Naive B cell (primary cell): ENCODE measurements around the gene FAM110A. TPM values are rescaled to one million over a fixed set of nuclear protein-coding genes. Genes with fewer than 3 reads are reported as not detected.

Source experiments
- ATAC-seq, 2 donors: fragments of 150-1000 bp; cut with Tn5 transposase; 2 replicates each; pipeline ENCODE4 v1.10.0; 2021; ENCODE audit warnings: low read depth in 2 of 2, mild to moderate bottlenecking in 2 of 2, moderate library complexity in 2 of 2
- DNase-seq: peaks from one replicate; pipeline ENCODE4 v3.0.0; 2022
- H3K27ac Mint-ChIP-seq, 6 donors: one replicate each; pipeline ENCODE4 v1.8.0; 2020 to 2022; ENCODE audit warnings: mild to moderate bottlenecking in 6 of 6, mixed read lengths in 6 of 6, moderate library complexity in 5 of 6, inconsistent platforms in 2 of 6
- H3K27me3 Mint-ChIP-seq, 3 donors: one replicate each; pipeline ENCODE4 v1.8.0; 2021 to 2022; ENCODE audit warnings: mixed read lengths in 3 of 3, mild to moderate bottlenecking in 1 of 3
- H3K36me3 Mint-ChIP-seq, 2 donors: one replicate each; pipeline ENCODE4 v1.8.0; 2020 to 2022; ENCODE audit warnings: mixed read lengths in 2 of 2, inconsistent platforms in 1 of 2, mild to moderate bottlenecking in 1 of 2
- H3K4me1 Mint-ChIP-seq, 3 donors: one replicate each; pipeline ENCODE4 v1.8.0; 2020 to 2022; ENCODE audit warnings: mixed read lengths in 3 of 3, inconsistent platforms in 1 of 3, mild to moderate bottlenecking in 1 of 3, moderate library complexity in 1 of 3
- H3K4me3 Mint-ChIP-seq, 8 donors: one replicate each; pipeline ENCODE4 v1.8.0; 2020 to 2022; ENCODE audit warnings: mild to moderate bottlenecking in 8 of 8, mixed read lengths in 8 of 8, moderate library complexity in 8 of 8, inconsistent platforms in 2 of 8
- H3K9me3 Mint-ChIP-seq, 7 donors: one replicate each; pipeline ENCODE4 v1.8.0; 2020 to 2022; ENCODE audit warnings: mixed read lengths in 7 of 7, mild to moderate bottlenecking in 5 of 7, inconsistent platforms in 2 of 7, moderate library complexity in 1 of 7
- polyA plus RNA-seq, 6 donors: library from polyadenylated mRNA; unstranded; fragments of 300-500 nt; fragmentation: Illumina TruSeq; gene quantifications; one replicate each; pipeline ENCODE4 v1.2.3, GENCODE V29; 2021; ENCODE audit warnings: low read depth in 6 of 6

Gene FAM110A
- polyA plus RNA-seq, 6 donors from 2014 or later: 8.9 to 18.9 (median 12.4) TPM

DNA sequence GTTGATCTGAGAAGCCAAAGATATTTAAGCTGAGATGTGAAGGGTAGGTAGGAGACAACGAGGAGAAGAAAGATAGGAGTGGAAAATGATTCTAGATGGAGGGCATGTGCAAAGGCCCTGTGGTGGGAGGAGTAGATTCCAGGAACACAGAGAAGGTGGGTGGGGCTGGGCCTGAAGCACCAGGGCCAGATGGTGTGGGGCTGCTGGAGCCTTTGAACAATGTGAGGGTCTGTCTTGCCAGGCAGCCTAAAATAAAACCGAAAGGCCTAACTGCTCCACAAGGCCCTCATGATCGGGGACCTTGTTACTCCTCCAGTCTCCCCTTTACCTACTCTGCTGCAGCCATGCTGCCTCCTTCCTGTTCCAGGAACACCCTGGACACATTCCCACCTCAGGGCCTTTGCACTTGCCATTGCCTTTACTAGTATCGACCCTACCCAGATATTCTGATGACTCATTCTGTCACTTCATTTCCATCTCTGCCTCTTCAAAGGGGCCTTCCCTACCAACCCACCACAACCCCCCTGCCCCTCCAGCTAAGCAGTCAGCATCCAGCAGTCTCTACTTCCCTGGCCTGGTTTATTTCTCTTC lies 20.0 kb downstream of the FAM110A start:
- Mint-ChIP-seq H3K9me3 (peaks cover 0 to 1% (median 0%) of the 10 kb centered on the region in 7 donors), H3K4me3 (no peak overlapping the region), H3K36me3 (peaks cover 0 to 8% of the 10 kb centered on the region in 2 donors), H3K27ac (peak overlapping the region in 2 of 6 donors; percentile 80 to 92), H3K27me3 (no peaks in the 10 kb centered on the region), H3K4me1 (peaks cover 9 to 41% (median 23%) of the 10 kb centered on the region in 3 donors)
- DNase-seq: no peak
- no peak for ATAC-seq

- DNase-seq (no peak), ATAC-seq (no peak)
- H3K36me3 Mint-ChIP-seq: peaks cover 0 to 8% of the 10 kb centered on the region in 2 donors
- H3K27ac Mint-ChIP-seq: peak overlapping the region in 2 of 6 donors; percentile 64 to 70
- H3K4me3 Mint-ChIP-seq: no peak overlapping the region
- H3K27me3 Mint-ChIP-seq: no peaks in the 10 kb centered on the region
- H3K4me1 Mint-ChIP-seq: peaks cover 9 to 47% (median 30%) of the 10 kb centered on the region in 3 donors
- H3K9me3 Mint-ChIP-seq: peaks cover 0 to 1% (median 0%) of the 10 kb centered on the region in 7 donors
Observed at GRCh38 chr20:854601-855000, 21.1 kb downstream of the FAM110A start.

DNA sequence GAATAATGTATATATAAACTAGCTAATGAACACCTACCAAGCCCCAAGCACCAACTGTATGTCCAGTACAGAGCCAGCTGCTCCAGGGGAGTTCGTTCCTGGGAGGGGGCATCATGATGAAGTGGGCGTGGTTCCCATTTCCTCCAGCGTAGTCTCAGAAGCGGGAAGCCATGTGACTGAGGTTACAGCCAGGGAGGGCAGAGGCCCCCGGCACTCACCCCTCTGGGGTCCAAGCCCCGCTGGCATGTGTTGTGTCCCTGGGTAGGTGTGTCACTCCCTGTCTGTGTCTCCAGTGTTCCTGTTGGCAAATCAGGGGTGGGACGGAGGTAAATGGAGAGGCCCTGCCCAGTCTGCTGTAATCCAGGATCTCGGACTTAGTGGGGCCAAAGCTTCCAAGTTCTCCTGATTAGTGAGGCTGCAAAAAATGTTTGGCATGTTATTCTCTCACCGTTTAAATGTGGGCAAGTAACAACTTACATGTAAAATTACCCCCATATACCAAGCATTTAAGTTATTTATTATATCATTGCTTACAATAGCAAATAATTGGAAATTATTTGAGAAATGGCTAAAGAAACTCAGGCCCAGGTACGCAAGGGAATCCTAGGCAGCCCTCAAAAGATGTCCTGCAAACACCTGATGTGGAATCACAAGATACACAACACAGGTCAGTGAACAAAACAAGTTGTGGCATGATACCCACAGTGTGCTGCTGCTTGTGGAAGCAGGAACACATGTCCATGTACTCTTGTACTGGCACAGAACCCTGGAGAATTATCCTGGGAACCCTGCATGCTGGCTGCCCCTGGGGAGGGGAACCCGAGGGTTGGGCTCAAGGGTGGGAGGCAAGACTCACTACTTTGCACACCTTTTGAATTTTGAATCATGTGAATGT lies 22.2 kb downstream of the FAM110A start:
- H3K4me1 Mint-ChIP-seq: peaks cover 9 to 48% (median 29%) of the 10 kb centered on the region in 3 donors
- H3K4me3 Mint-ChIP-seq: no peak overlapping the region
- H3K27ac Mint-ChIP-seq: peak overlapping the region in 2 of 6 donors; percentile 42 to 57
- H3K27me3 Mint-ChIP-seq: no peaks in the 10 kb centered on the region
- H3K9me3 Mint-ChIP-seq: peaks cover 0 to 1% (median 0%) of the 10 kb centered on the region in 7 donors
- H3K36me3 Mint-ChIP-seq: peaks cover 0 to 8% of the 10 kb centered on the region in 2 donors
- no peak for ATAC-seq
- no peak for DNase-seq

DNA sequence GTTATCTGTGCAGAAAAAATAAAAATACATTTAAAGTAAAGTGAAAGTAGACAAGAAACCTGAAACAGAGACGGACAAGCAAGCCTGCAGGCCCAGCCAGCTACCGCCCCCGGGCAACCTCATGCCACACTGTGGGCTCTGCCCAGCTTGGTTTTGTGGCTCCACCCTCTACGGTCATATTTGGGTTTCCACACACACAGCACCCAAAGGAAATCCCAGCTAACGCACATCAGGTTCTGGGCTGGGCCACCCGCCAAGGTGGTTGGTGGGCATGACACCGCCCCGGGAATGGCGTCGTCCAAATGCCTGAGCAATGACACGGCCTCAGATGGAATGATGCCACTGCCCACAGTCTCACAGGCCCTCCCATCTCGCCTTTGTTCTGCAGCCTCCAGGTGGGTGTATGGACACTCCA lies 22.9 kb downstream of the FAM110A start:
- peak overlapping the region in 4 of 6 donors; percentile 23 to 73 (median 44) for H3K27ac Mint-ChIP-seq
- H3K36me3 Mint-ChIP-seq: peaks cover 0 to 8% of the 10 kb centered on the region in 2 donors
- H3K4me1 Mint-ChIP-seq: peaks cover 9 to 48% (median 26%) of the 10 kb centered on the region in 3 donors
- DNase-seq (no peak), ATAC-seq (no peak)
- H3K27me3 Mint-ChIP-seq: no peaks in the 10 kb centered on the region
- H3K9me3 Mint-ChIP-seq: peaks cover 0 to 1% (median 0%) of the 10 kb centered on the region in 7 donors
- no peak overlapping the region for H3K4me3 Mint-ChIP-seq

GRCh38 chr20:858011-858410 lies 24.5 kb downstream of the FAM110A start:
- H3K27me3 Mint-ChIP-seq: no peaks in the 10 kb centered on the region
- no peak overlapping the region for H3K4me3 Mint-ChIP-seq
- H3K27ac Mint-ChIP-seq: no peak overlapping the region
- peaks cover 0 to 6% of the 10 kb centered on the region in 2 donors for H3K36me3 Mint-ChIP-seq
- DNase-seq (no peak), ATAC-seq (no peak)
- peaks cover 0 to 1% (median 0%) of the 10 kb centered on the region in 7 donors for H3K9me3 Mint-ChIP-seq
- H3K4me1 Mint-ChIP-seq: peaks cover 9 to 43% (median 21%) of the 10 kb centered on the region in 3 donors

DNA sequence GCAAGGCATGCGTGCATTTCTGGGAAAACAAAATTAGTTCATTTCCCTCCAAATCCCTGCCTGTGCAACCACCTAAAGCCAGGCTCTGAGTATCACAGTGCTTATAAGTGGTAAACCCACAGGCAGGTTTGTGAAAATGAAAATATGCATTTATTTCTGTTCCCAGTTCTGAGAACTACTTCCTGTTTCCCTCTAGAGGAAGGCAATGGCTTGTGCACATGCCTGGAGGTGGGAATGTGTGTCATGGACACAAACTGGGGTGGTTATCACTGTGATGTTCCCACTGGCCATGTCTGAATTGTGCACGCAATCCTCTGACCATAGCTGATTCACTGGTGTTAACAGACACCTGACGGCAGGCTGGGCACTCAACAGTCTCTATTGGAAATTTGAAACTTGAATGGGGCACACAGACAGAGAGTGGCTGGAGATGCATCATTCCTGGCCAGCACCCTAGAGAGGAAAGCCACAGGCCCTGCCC lies 26.3 kb downstream of the FAM110A start:
- Mint-ChIP-seq H3K4me1 (peaks cover 5 to 35% (median 11%) of the 10 kb centered on the region in 3 donors), H3K27me3 (no peaks in the 10 kb centered on the region), H3K9me3 (peaks cover 0 to 1% (median 0%) of the 10 kb centered on the region in 7 donors), H3K36me3 (no peaks in the 10 kb centered on the region), H3K4me3 (no peak overlapping the region), H3K27ac (peak overlapping the region in 1 of 6 donors; percentile 42)
- ATAC-seq (no peak), DNase-seq (no peak)

DNA sequence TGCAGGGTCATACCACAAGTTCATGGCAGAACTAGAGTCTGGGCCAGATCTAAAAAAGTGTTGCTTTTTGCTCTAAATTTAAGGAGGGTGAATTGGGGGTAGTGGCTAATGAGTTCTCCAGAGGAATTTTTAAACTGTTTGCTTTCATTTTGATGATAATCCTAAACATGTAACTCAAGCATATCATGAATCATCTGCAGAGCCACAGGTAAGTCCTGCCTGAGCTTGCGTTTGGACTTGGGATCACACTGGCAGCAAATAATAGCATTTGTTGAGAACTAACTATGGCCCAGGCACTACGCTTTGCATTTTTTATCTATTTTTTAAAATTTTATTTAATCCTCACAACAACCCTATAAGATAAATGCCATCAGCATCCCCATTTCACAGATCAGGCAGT lies 27.4 kb downstream of the FAM110A start:
- H3K36me3 Mint-ChIP-seq: peaks cover 0 to 6% of the 10 kb centered on the region in 2 donors
- H3K4me3 Mint-ChIP-seq: no peak overlapping the region
- H3K27me3 Mint-ChIP-seq: no peaks in the 10 kb centered on the region
- DNase-seq (no peak), ATAC-seq (no peak)
- peaks cover 0 to 1% (median 0%) of the 10 kb centered on the region in 7 donors for H3K9me3 Mint-ChIP-seq
- H3K27ac Mint-ChIP-seq: peak overlapping the region in 1 of 6 donors; percentile 6
- peaks cover 0 to 24% (median 11%) of the 10 kb centered on the region in 3 donors for H3K4me1 Mint-ChIP-seq

DNA sequence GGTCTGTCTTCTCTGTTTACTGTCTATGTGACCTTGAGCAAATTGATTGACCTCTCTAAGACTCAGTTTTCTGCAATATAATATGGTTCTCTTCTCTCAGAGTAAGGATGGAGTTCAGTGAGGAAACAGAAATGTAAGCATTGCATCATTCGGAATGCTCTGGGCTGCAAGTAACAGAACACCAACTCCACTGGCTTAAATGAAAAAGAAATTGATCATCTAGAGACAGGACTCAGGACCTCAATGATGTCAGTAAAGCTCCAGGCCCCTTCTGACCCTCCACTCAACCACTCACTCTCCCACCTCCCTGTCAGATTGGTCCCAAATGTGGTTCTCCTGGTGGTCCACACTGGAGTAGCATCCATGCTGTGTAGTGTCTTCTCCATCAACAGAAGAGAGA lies 31.9 kb downstream of the FAM110A start:
- Mint-ChIP-seq H3K36me3 (peaks cover 0 to 6% of the 10 kb centered on the region in 2 donors), H3K4me1 (no peaks in the 10 kb centered on the region), H3K9me3 (no peaks in the 10 kb centered on the region), H3K4me3 (no peak overlapping the region), H3K27me3 (peaks cover 0 to 11% (median 9%) of the 10 kb centered on the region in 3 donors), H3K27ac (no peak overlapping the region)
- ATAC-seq: no peak
- DNase-seq: no peak

DNA sequence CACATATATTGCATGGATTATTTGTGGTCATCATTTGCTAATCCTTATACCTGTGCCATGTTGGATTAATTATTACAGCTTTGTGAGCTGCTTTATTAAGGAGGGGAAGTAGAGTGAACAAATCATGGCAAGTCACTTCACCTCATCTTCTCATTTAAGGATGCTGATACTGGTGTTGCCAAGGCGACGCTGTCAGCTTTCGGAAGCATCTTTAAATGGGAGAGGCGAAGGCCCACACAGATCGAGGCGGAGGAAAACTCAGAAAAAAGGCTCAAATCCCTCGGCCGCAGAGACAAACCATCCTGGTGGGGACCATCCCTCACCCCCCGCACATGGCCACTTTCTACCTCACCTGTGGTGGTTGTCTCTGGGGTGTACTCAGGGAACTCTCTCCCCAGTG lies 34.8 kb downstream of the FAM110A start:
- Mint-ChIP-seq H3K9me3 (no peaks in the 10 kb centered on the region), H3K36me3 (peaks cover 0 to 6% of the 10 kb centered on the region in 2 donors), H3K4me1 (peaks cover 0 to 2% (median 0%) of the 10 kb centered on the region in 3 donors), H3K27me3 (peaks cover 1 to 22% (median 13%) of the 10 kb centered on the region in 3 donors), H3K4me3 (no peak overlapping the region), H3K27ac (no peak overlapping the region)
- no peak for ATAC-seq
- no peak for DNase-seq

- Mint-ChIP-seq H3K36me3 (peaks cover 0 to 6% of the 10 kb centered on the region in 2 donors), H3K27me3 (peaks cover 6 to 28% (median 20%) of the 10 kb centered on the region in 3 donors), H3K4me1 (peaks cover 0 to 7% (median 7%) of the 10 kb centered on the region in 3 donors), H3K9me3 (no peaks in the 10 kb centered on the region), H3K4me3 (no peak overlapping the region), H3K27ac (peak overlapping the region in 1 of 6 donors; percentile 37)
- DNase-seq (no peak), ATAC-seq (no peak)
Observed at GRCh38 chr20:869606-870005, 36.1 kb downstream of the FAM110A start.

GRCh38 chr20:870758-871157 lies 37.2 kb downstream of the FAM110A start:
- H3K9me3 Mint-ChIP-seq: no peaks in the 10 kb centered on the region
- DNase-seq: no peak
- H3K4me1 Mint-ChIP-seq: peaks cover 0 to 7% (median 7%) of the 10 kb centered on the region in 3 donors
- H3K27ac Mint-ChIP-seq: no peak overlapping the region
- no peak overlapping the region for H3K4me3 Mint-ChIP-seq
- H3K36me3 Mint-ChIP-seq: peaks cover 0 to under 1% of the 10 kb centered on the region in 2 donors
- ATAC-seq: no peak
- H3K27me3 Mint-ChIP-seq: peaks cover 9 to 38% (median 20%) of the 10 kb centered on the region in 3 donors

DNA sequence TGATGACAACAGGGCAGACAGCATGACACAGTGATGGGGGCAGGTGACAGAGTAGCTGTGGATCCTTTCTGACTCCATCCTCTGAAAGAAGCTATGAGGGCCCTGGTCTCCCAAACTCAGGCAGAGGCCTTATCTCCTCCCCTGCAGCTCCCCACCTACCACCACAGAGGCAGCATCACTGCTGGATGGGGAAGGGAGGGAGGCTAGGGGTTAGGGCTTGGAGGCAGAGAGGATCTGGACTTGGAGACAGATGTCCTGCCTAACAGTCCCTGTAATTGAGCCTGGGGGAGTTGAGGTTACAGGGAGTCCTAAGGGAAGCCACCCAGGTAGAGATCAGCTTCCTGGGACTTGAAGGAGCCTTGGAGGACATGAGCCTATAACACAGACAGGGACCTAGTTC lies 37.9 kb downstream of the FAM110A start:
- H3K36me3 Mint-ChIP-seq: no peaks in the 10 kb centered on the region
- no peaks in the 10 kb centered on the region for H3K9me3 Mint-ChIP-seq
- DNase-seq (no peak), ATAC-seq (no peak)
- no peak overlapping the region for H3K4me3 Mint-ChIP-seq
- H3K27me3 Mint-ChIP-seq: peaks cover 9 to 38% (median 20%) of the 10 kb centered on the region in 3 donors
- peak overlapping the region in 1 of 6 donors; percentile 74 for H3K27ac Mint-ChIP-seq
- H3K4me1 Mint-ChIP-seq: peaks cover 0 to 7% (median 7%) of the 10 kb centered on the region in 3 donors

- H3K27me3 Mint-ChIP-seq: peaks cover 9 to 41% (median 20%) of the 10 kb centered on the region in 3 donors
- peaks cover 0 to 7% (median 7%) of the 10 kb centered on the region in 3 donors for H3K4me1 Mint-ChIP-seq
- no peaks in the 10 kb centered on the region for H3K36me3 Mint-ChIP-seq
- peak overlapping the region in 1 of 6 donors; percentile 74 for H3K27ac Mint-ChIP-seq
- DNase-seq (no peak), ATAC-seq (no peak)
- no peak overlapping the region for H3K4me3 Mint-ChIP-seq
- no peaks in the 10 kb centered on the region for H3K9me3 Mint-ChIP-seq
Observed at GRCh38 chr20:871948-872347, 38.4 kb downstream of the FAM110A start.
